Pancreas (tissue), 10 donors: ENCODE measurements around the gene IRAK4. TPM values are rescaled to one million over a fixed set of nuclear protein-coding genes. Genes with fewer than 3 reads are reported as not detected.

Experiments
- ATAC-seq, 4 donors: fragments of 200-7000 bp; cut with Tn5 transposase; one replicate each; pipeline versions ENCODE4 v1.8.0 to v1.9.1; 2020; ENCODE audit warnings: mild to moderate bottlenecking in 4 of 4, moderate library complexity in 4 of 4
- DNase-seq, 6 donors: peaks; one replicate each; pipeline ENCODE4 v3.0.0-alpha.2; 2020
- FAIRE-seq: peaks from 2 replicates; lab custom pipeline; 2012; peaks lifted over from hg19 to GRCh38; lab: Jason Lieb, UNC
- H3K27ac ChIP-seq, 4 donors: fragments of 200-600 bp; sonication (generic); 1 replicate in 3 of 4; 2 replicates in 1 of 4; pipeline versions ENCODE4 v1.5.0 to v1.8.0; 2020
- H3K27me3 ChIP-seq, 4 donors: fragments of 200-600 bp; one replicate each; pipeline ENCODE4 v1.8.0; 2021
- H3K36me3 ChIP-seq, 3 donors: fragments of 200-600 bp; sonication (generic) in 1 of 3; one replicate each; pipeline versions ENCODE4 v1.5.0 to v1.8.0; 2020 to 2021
- H3K4me1 ChIP-seq, 3 donors: fragments of 200-600 bp; one replicate each; pipeline ENCODE4 v1.8.0; 2021
- H3K4me3 ChIP-seq, 4 donors: fragments of 200-600 bp; sonication (generic) in 2 of 4; one replicate each; pipeline versions ENCODE4 v1.5.0 to v1.8.0; 2020 to 2021
- H3K9me3 ChIP-seq, 4 donors: fragments of 200-600 bp; one replicate each; pipeline ENCODE4 v1.8.0; 2021
- CTCF ChIP-seq, 4 donors: fragments of 200-600 bp; sonication (generic) in 3 of 4; IDR thresholded peaks; one replicate each; pipeline versions ENCODE4 v1.5.0 to v1.8.0; 2021; ENCODE audit warnings: antibody characterized with exemption in 4 of 4
- WGBS, 2 donors: extraction: QIAGEN DNeasy Blood & Tissue Kit; methylation state at CpG; one replicate each; pipeline ENCODE4 v1.1.7; 2013; 5-methylcytosine and 5-hydroxymethylcytosine counted together
- intact Hi-C, 3 donors: fragments of 100-400 bp; cut with DNase I; formaldehyde crosslinking; loops; one replicate each; pipeline versions ENCODE4 v1.11.1 to v1.14.2; 2022
- polyA plus RNA-seq, 2 donors: library from polyadenylated mRNA; stranded (reverse); fragments of 200-250 nt; gene quantifications; one replicate each; pipeline ENCODE4 v1.2.3, GENCODE V29; 2013
- total RNA-seq, 6 donors: library from RNA; stranded (reverse); fragmentation: NEBNext Ultra II Directional in 4 of 6; extraction: Animal tissue kit (Norgen Biotek cat#: 25700) in 4 of 6; gene quantifications; one replicate each; pipeline versions ENCODE4 v1.2.1 to v1.2.4, GENCODE V29; 2021 to 2023
- donor health status: healthy with polysubstance abuse.
- donor health status: DM: no; HTN: no; CAD: no; lungs with moderate emphysema.
- donor health status: DM: no; HTN: no; CAD: no.
- donor health status: control.
- donor health status: control.
- donor health status: Bipolar disorder and iron deficiency.
- donor health status: DM: yes; HTN: yes; CAD: no.
- donor health status: DM: no; HTN: no; CAD: no.
- donor health status: DM: no; HTN: no; CAD: no.
- donor health status: DM: yes; HTN: yes; CAD: no.

The IRAK4 gene
- total and polyA plus RNA-seq, 8 donors: 9.9 to 23.6 (median 13.7) TPM

GRCh38 chr12:43754015-43754414, 4.7 kb upstream of the IRAK4 start:
- Histone ChIP-seq H3K4me3 (no peak overlapping the region), H3K27ac (no peak overlapping the region), H3K9me3 (no peaks in the 10 kb centered on the region), H3K36me3 (no peaks in the 10 kb centered on the region), H3K4me1 (peaks cover 12 to 25% (median 15%) of the 10 kb centered on the region in 3 donors), H3K27me3 (no peaks in the 10 kb centered on the region)
- no peak for DNase-seq
- intact Hi-C loops: no loop called here
- WGBS, 2 donors: 84 to 87% methylated on average over 3 of the region's 3 CpGs
- no peak for ATAC-seq
- TF ChIP-seq CTCF (IDR thresholded peaks at IDR 0.05): no peak
- FAIRE-seq: no peak

GRCh38 chr12:43758247-43758727, 464 bp upstream of the IRAK4 start:
- DNase-seq (peak in 2 of 6 donors; percentile 39 to 56), FAIRE-seq (no peak), ATAC-seq (peak; percentile 15 to 43 (median 35))
- H3K9me3 ChIP-seq: no peaks in the 10 kb centered on the region
- H3K27me3 ChIP-seq: no peaks in the 10 kb centered on the region
- intact Hi-C loops: no loop called here
- no peak for TF ChIP-seq CTCF (IDR thresholded peaks at IDR 0.05)
- no peaks in the 10 kb centered on the region for H3K36me3 ChIP-seq
- H3K4me3 ChIP-seq: peak overlapping the region; percentile 27 to 65 (median 48)
- peak overlapping the region in 2 of 4 donors; percentile 88 to 94 for H3K27ac ChIP-seq
- WGBS, 2 donors: 0% methylated on average over 17 to 18 of the region's 18 CpGs
- H3K4me1 ChIP-seq: peaks cover 28 to 32% (median 30%) of the 10 kb centered on the region in 3 donors

DNA sequence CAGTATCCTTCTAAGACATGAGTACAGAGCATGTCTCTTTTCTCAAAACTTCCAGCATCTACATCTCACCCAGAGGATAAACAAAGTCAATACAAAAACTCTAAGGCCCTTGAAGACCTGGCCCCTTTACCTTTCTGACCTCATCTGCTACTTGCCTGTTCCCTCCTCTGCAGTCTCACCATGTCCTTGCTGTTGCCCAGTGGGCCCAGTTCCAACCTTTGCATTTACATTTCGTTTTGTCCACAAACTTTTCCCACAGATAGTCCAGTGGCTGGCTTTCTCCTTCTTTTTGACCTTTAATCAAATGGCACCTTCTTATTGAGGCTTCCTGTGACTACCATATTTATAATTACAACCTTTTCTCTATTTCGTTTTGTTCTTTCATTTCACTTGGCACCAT, 1.6 kb downstream of the IRAK4 start:
- Histone ChIP-seq H3K9me3 (no peaks in the 10 kb centered on the region), H3K27ac (peak overlapping the region in 1 of 4 donors; percentile 94), H3K4me3 (peak overlapping the region in 2 of 4 donors; percentile 63 to 65), H3K27me3 (no peaks in the 10 kb centered on the region), H3K36me3 (no peaks in the 10 kb centered on the region), H3K4me1 (peaks cover 17 to 30% (median 29%) of the 10 kb centered on the region in 3 donors)
- WGBS, 2 donors: 30% methylated on average over 2 of the region's 2 CpGs
- DNase-seq (peak in 4 of 6 donors; percentile 43 to 61 (median 54)), FAIRE-seq (no peak), ATAC-seq (peak in 3 of 4 donors; percentile 17 to 30 (median 29))
- no peak for TF ChIP-seq CTCF (IDR thresholded peaks at IDR 0.05)
- intact Hi-C loops: no loop called here

GRCh38 chr12:43761500-43761899, 2.7 kb downstream of the IRAK4 start:
- FAIRE-seq: no peak
- intact Hi-C loops: no loop called here
- H3K4me1 ChIP-seq: peaks cover 13 to 30% (median 29%) of the 10 kb centered on the region in 3 donors
- no peaks in the 10 kb centered on the region for H3K36me3 ChIP-seq
- no peak overlapping the region for H3K4me3 ChIP-seq
- H3K27me3 ChIP-seq: no peaks in the 10 kb centered on the region
- no peak for DNase-seq
- no peak overlapping the region for H3K27ac ChIP-seq
- H3K9me3 ChIP-seq: no peaks in the 10 kb centered on the region
- no peak for TF ChIP-seq CTCF (IDR thresholded peaks at IDR 0.05)
- no peak for ATAC-seq

- H3K36me3 ChIP-seq: no peaks in the 10 kb centered on the region
- H3K27ac ChIP-seq: no peak overlapping the region
- intact Hi-C loops: no loop called here
- FAIRE-seq: no peak
- H3K4me3 ChIP-seq: no peak overlapping the region
- ATAC-seq: no peak
- H3K9me3 ChIP-seq: no peaks in the 10 kb centered on the region
- no peak for DNase-seq
- no peak for TF ChIP-seq CTCF (IDR thresholded peaks at IDR 0.05)
- no peaks in the 10 kb centered on the region for H3K27me3 ChIP-seq
- H3K4me1 ChIP-seq: peaks cover 8 to 30% (median 26%) of the 10 kb centered on the region in 3 donors
Observed at GRCh38 chr12:43762596-43762995, 3.8 kb downstream of the IRAK4 start.
